Measurements from ENCODE around the gene NCAM1. TPM values are rescaled to one million over a fixed set of nuclear protein-coding genes. Genes with fewer than 3 reads are reported as not detected.

NCAM1 gene
- total RNA-seq, 1 experiment from 2014 or later: 12.0 TPM

GRCh38 chr11:113269096-113269495, 307.9 kb downstream of the NCAM1 start:
- POLR2A ChIA-PET (ENCODE audit: low non-redundant PET): no interaction called here
- no peak overlapping the region for H3K4me3 ChIP-seq (ENCODE audit: low read depth, low read length, poor library complexity, severe bottlenecking)
- BruUV-seq (replicated peaks): no TSS peak
- no peaks in the 10 kb centered on the region for H3K4me1 ChIP-seq (ENCODE audit: insufficient read depth, low read length, poor library complexity, severe bottlenecking)
- intact Hi-C loops (cut with micrococcal nuclease; ENCODE audit: unreplicated experiment): no loop called here
- H3K27me3 ChIP-seq (replicated peaks; ENCODE audit: insufficient read depth, low read depth, low read length, poor library complexity): no peaks in the 10 kb centered on the region
- no peak for DNase-seq (ENCODE audit: low spot score)
- no peaks in the 10 kb centered on the region for H3K9me3 ChIP-seq (ENCODE audit: low read depth, low read length, poor library complexity, severe bottlenecking)
- H3K36me3 ChIP-seq (ENCODE audit: insufficient read depth, low read length, poor library complexity, severe bottlenecking): no peaks in the 10 kb centered on the region
- no peak overlapping the region for H3K27ac ChIP-seq (ENCODE audit: low read depth, low read length, poor library complexity, severe bottlenecking)
- no peak for TF ChIP-seq CTCF (conservative IDR thresholded peaks at IDR 0.05; ENCODE audit: low read depth, low read length)
- TF ChIP-seq EZH2 (IDR thresholded peaks at IDR 0.05; ENCODE audit: borderline replicate concordance, low read depth, low read length, poor library complexity, severe bottlenecking): no peak
- CTCF ChIA-PET: no interaction called here

GRCh38 chr11:113269636-113270035, 308.4 kb downstream of the NCAM1 start:
- H3K4me3 ChIP-seq (ENCODE audit: low read depth, low read length, poor library complexity, severe bottlenecking): no peak overlapping the region
- intact Hi-C loops (cut with micrococcal nuclease; ENCODE audit: unreplicated experiment): no loop called here
- CTCF ChIA-PET: no interaction called here
- POLR2A ChIA-PET (ENCODE audit: low non-redundant PET): no interaction called here
- no peaks in the 10 kb centered on the region for H3K9me3 ChIP-seq (ENCODE audit: low read depth, low read length, poor library complexity, severe bottlenecking)
- no peak for TF ChIP-seq CTCF (conservative IDR thresholded peaks at IDR 0.05; ENCODE audit: low read depth, low read length)
- TF ChIP-seq EZH2 (IDR thresholded peaks at IDR 0.05; ENCODE audit: borderline replicate concordance, low read depth, low read length, poor library complexity, severe bottlenecking): no peak
- no peak overlapping the region for H3K27ac ChIP-seq (ENCODE audit: low read depth, low read length, poor library complexity, severe bottlenecking)
- DNase-seq (ENCODE audit: low spot score): no peak
- no peaks in the 10 kb centered on the region for H3K4me1 ChIP-seq (ENCODE audit: insufficient read depth, low read length, poor library complexity, severe bottlenecking)
- no peaks in the 10 kb centered on the region for H3K36me3 ChIP-seq (ENCODE audit: insufficient read depth, low read length, poor library complexity, severe bottlenecking)
- no TSS peak for BruUV-seq (replicated peaks)
- H3K27me3 ChIP-seq (replicated peaks; ENCODE audit: insufficient read depth, low read depth, low read length, poor library complexity): no peaks in the 10 kb centered on the region

DNA sequence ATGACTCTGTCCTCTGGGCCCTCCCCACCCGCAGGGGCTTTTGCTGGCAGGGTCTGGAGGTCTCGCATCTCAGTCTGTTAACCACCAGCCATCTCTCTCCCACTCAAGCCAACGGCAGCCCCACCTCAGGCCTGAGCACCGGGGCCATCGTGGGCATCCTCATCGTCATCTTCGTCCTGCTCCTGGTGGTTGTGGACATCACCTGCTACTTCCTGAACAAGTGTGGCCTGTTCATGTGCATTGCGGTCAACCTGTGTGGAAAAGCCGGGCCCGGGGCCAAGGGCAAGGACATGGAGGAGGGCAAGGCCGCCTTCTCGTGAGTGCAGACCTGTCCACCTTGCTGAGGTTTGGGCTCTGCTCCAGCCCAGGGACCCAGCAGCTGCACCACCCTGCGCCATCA, 308.9 kb downstream of the NCAM1 start:
- POLR2A ChIA-PET (ENCODE audit: low non-redundant PET): no interaction called here
- intact Hi-C loops (cut with micrococcal nuclease; ENCODE audit: unreplicated experiment): no loop called here
- DNase-seq (ENCODE audit: low spot score): no peak
- Histone ChIP-seq H3K9me3 (ENCODE audit: low read depth, low read length, poor library complexity, severe bottlenecking) (no peaks in the 10 kb centered on the region), H3K36me3 (ENCODE audit: insufficient read depth, low read length, poor library complexity, severe bottlenecking) (no peaks in the 10 kb centered on the region), H3K27me3 (replicated peaks; ENCODE audit: insufficient read depth, low read depth, low read length, poor library complexity) (no peaks in the 10 kb centered on the region), H3K27ac (ENCODE audit: low read depth, low read length, poor library complexity, severe bottlenecking) (no peak overlapping the region), H3K4me3 (ENCODE audit: low read depth, low read length, poor library complexity, severe bottlenecking) (no peak overlapping the region), H3K4me1 (ENCODE audit: insufficient read depth, low read length, poor library complexity, severe bottlenecking) (no peaks in the 10 kb centered on the region)
- CTCF ChIA-PET: no interaction called here
- BruUV-seq (replicated peaks): no TSS peak
- TF ChIP-seq CTCF (conservative IDR thresholded peaks at IDR 0.05; ENCODE audit: low read depth, low read length) (no peak), EZH2 (IDR thresholded peaks at IDR 0.05; ENCODE audit: borderline replicate concordance, low read depth, low read length, poor library complexity, severe bottlenecking) (no peak)
